Activated B cell treated with CpG ODN at 0.5 μM for 24 hours (primary cell): ENCODE results near the gene MYO18B. TPM values are rescaled to one million over a fixed set of nuclear protein-coding genes. Genes with fewer than 3 reads are reported as not detected.

Source experiments
- ATAC-seq: fragments of 200-7000 bp; cut with Tn5 transposase; one replicate; pipeline ENCODE4 v1.10.0; 2021; ENCODE audit warnings: low read depth, mild to moderate bottlenecking, moderate library complexity
- CTCF ChIA-PET: fragments of 350-600 bp; sonication (Branson Sonifier 250); formaldehyde crosslinking; loops from one replicate; lab custom pipeline; 2021; ENCODE audit warnings: antibody characterized with exemption; lab: Charles Lee
- POLR2A ChIA-PET: fragments of 350-600 bp; sonication (Branson Sonifier 250); formaldehyde crosslinking; loops from one replicate; lab custom pipeline; 2021; ENCODE audit warnings: antibody characterized with exemption; lab: Charles Lee
- DNase-seq: peaks from one replicate; pipeline ENCODE4 v3.0.0; 2022
- H3K27ac Mint-ChIP-seq: one replicate; pipeline ENCODE4 v1.8.0; 2020; ENCODE audit warnings: mixed read lengths
- H3K27me3 Mint-ChIP-seq: one replicate; pipeline ENCODE4 v1.8.0; 2021; ENCODE audit warnings: mixed read lengths
- H3K36me3 Mint-ChIP-seq: one replicate; pipeline ENCODE4 v1.8.0; 2021; ENCODE audit warnings: low read depth, mixed read lengths
- H3K4me1 Mint-ChIP-seq: one replicate; pipeline ENCODE4 v1.8.0; 2021; ENCODE audit warnings: mixed read lengths
- H3K4me3 Mint-ChIP-seq: one replicate; pipeline ENCODE4 v1.8.0; 2020; ENCODE audit warnings: mild to moderate bottlenecking, mixed read lengths
- H3K9me3 Mint-ChIP-seq: one replicate; pipeline ENCODE4 v1.8.0; 2020; ENCODE audit warnings: mixed read lengths
- CTCF ChIP-seq: fragments of 200-600 bp; IDR thresholded peaks from one replicate; pipeline ENCODE4 v1.8.0; 2022; ENCODE audit warnings: antibody characterized with exemption, mild to moderate bottlenecking
- intact Hi-C: fragments of 100-400 bp; cut with micrococcal nuclease; formaldehyde crosslinking; loops from one replicate; pipeline ENCODE4 v1.15.1; 2024
- total RNA-seq: library from RNA; stranded (reverse); gene quantifications from 2 replicates; pipeline ENCODE4 v1.2.3, GENCODE V29; 2022

The MYO18B gene
- total RNA-seq, 1 donor from 2014 or later = 0.27 TPM

GRCh38 chr22:25765801-25766200, 23.8 kb downstream of the MYO18B start:
- H3K27ac Mint-ChIP-seq = no peak overlapping the region
- H3K9me3 Mint-ChIP-seq = peaks cover 17% of the 10 kb centered on the region
- ATAC-seq (no peak), DNase-seq (no peak)
- no peak for TF ChIP-seq CTCF
- ChIA-PET CTCF (no interaction called here), POLR2A (no interaction called here)
- H3K4me1 Mint-ChIP-seq = peaks cover 7% of the 10 kb centered on the region
- peaks cover 2% of the 10 kb centered on the region for H3K27me3 Mint-ChIP-seq
- H3K36me3 Mint-ChIP-seq = no peaks in the 10 kb centered on the region
- intact Hi-C loops = no loop called here
- no peak overlapping the region for H3K4me3 Mint-ChIP-seq

GRCh38 chr22:25766418-25766817, 24.4 kb downstream of the MYO18B start:
- no peaks in the 10 kb centered on the region for H3K36me3 Mint-ChIP-seq
- peaks cover 7% of the 10 kb centered on the region for H3K4me1 Mint-ChIP-seq
- H3K27me3 Mint-ChIP-seq = peaks cover 2% of the 10 kb centered on the region
- ChIA-PET POLR2A (no interaction called here), CTCF (no interaction called here)
- no peak overlapping the region for H3K4me3 Mint-ChIP-seq
- peaks cover 17% of the 10 kb centered on the region for H3K9me3 Mint-ChIP-seq
- no peak overlapping the region for H3K27ac Mint-ChIP-seq
- intact Hi-C loops = no loop called here
- no peak for DNase-seq
- ATAC-seq = no peak
- TF ChIP-seq CTCF = no peak

GRCh38 chr22:25770333-25770732, 28.3 kb downstream of the MYO18B start:
- DNase-seq (no peak), ATAC-seq (no peak)
- ChIA-PET CTCF (no interaction called here), POLR2A (no interaction called here)
- intact Hi-C loops = loop anchor here (5.0 kb wide), 3 partner anchors 68 to 323 kb away; no protein-coding TSS in a partner anchor
- Mint-ChIP-seq H3K36me3 (no peaks in the 10 kb centered on the region), H3K4me3 (no peak overlapping the region), H3K4me1 (peaks cover 12% of the 10 kb centered on the region), H3K27ac (no peak overlapping the region), H3K9me3 (peaks cover 17% of the 10 kb centered on the region), H3K27me3 (peaks cover 2% of the 10 kb centered on the region)
- no peak for TF ChIP-seq CTCF

- Mint-ChIP-seq H3K9me3 (peaks cover under 1% of the 10 kb centered on the region), H3K27ac (no peak overlapping the region), H3K36me3 (no peaks in the 10 kb centered on the region), H3K27me3 (peaks cover 2% of the 10 kb centered on the region), H3K4me3 (no peak overlapping the region), H3K4me1 (peaks cover 12% of the 10 kb centered on the region)
- DNase-seq (no peak), ATAC-seq (no peak)
- POLR2A ChIA-PET = no interaction called here
- no peak for TF ChIP-seq CTCF
- intact Hi-C loops = loop anchor here (2.0 to 5.0 kb wide), 4 partner anchors 70 to 569 kb away; no protein-coding TSS in a partner anchor
- CTCF ChIA-PET = interaction anchor here (1.1 to 4.1 kb wide), 9 partner anchors 9 to 560 kb away, joined by 4 to 32 read pairs (median 9); no protein-coding TSS in a partner anchor
Measured at GRCh38 chr22:25772288-25772687, 30.3 kb downstream of the MYO18B start.

GRCh38 chr22:25774575-25775026, 32.6 kb downstream of the MYO18B start:
- no peak for ATAC-seq
- Mint-ChIP-seq H3K9me3 (no peaks in the 10 kb centered on the region), H3K27me3 (peaks cover 2% of the 10 kb centered on the region), H3K4me3 (no peak overlapping the region), H3K4me1 (peaks cover 6% of the 10 kb centered on the region), H3K27ac (no peak overlapping the region), H3K36me3 (no peaks in the 10 kb centered on the region)
- POLR2A ChIA-PET = no interaction called here
- TF ChIP-seq CTCF = no peak
- no peak for DNase-seq
- intact Hi-C loops = loop anchor here (1.0 to 5.0 kb wide), 4 partner anchors 72 to 586 kb away; no protein-coding TSS in a partner anchor
- CTCF ChIA-PET = interaction anchor here (4.1 kb wide), 1 partner anchor 312 kb away, joined by 32 read pairs; no protein-coding TSS in a partner anchor
